Activated naive CD4-positive, alpha-beta T cell (primary cell): ENCODE measurements around the gene AMBRA1.

Source experiments
- DNase-seq, 4 experiments: peaks; one replicate each; lab custom pipeline; 2025; lab: John Stamatoyannopoulos, UW

AMBRA1 gene

GRCh38 chr11:46565232-46565840, 28.5 kb downstream of the AMBRA1 start:
- DNase-seq: no peak

DNA sequence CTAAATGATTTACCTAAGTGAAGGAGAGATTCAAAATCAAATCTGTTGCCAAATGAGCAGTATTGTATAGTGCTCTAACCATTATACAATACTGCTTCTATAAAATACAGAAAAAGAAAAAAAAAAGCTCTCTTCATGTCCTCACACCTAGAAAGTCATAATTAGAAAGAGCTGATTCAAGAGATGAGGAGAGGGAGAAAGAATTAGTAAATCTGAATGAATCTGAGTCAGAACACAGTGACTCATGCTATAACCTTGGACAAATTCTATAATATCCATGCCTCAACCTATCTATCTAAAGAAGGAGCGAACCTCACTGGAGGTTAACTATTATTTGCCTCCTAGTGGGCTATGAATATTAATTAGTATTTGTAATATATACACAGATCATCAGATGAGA, 29.4 kb downstream of the AMBRA1 start:
- DNase-seq: no peak

- DNase-seq: no peak
These were observed 31.3 kb downstream of the AMBRA1 start for GRCh38 chr11:46562527-46562926.

GRCh38 chr11:46560300-46560991, 33.4 kb downstream of the AMBRA1 start:
- DNase-seq: no peak

DNA sequence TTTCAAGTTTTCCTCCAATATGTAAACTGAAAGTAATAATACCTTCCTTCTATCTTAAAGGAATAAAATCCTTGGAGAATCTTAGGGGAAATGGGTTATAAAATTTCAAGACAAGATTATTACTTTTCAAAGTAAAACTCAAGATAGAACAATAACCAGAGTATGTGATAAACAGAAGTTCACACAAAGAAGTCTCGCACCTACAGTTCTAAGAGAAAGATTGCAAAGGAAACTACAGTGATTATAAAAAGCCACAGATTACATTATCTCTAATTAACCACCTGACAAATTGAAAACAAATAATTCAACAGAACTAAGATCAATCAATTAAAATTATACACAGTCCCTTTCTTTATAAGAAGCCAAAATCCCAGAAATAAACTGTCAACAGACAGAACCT, 34.0 kb downstream of the AMBRA1 start:
- no peak for DNase-seq

DNA sequence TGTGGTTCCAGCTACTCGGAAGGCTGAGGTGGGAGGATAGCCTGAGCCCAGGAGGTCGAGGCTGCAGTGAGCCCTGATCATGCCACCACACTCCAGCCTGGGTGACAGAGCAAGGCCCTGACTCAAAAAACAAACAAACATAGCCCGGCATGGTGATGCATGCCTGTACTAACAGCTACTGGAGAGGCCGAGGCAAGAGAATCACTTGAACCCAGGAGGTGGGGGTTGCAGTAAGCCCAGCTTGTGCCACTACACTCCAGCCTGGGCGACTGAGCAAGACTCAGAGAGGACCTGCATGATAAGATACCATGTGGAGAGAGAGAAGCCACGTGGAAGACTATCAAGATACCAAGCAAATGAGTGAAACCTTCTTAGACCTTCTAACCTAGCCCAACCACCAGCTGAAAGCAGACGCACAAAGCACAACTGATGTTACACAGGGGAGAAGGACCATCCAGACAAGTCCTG, 36.1 kb downstream of the AMBRA1 start:
- no peak for DNase-seq

GRCh38 chr11:46555267-46556054, 38.4 kb downstream of the AMBRA1 start:
- DNase-seq: no peak

GRCh38 chr11:46554213-46555147, 39.3 kb downstream of the AMBRA1 start:
- no peak for DNase-seq

DNA sequence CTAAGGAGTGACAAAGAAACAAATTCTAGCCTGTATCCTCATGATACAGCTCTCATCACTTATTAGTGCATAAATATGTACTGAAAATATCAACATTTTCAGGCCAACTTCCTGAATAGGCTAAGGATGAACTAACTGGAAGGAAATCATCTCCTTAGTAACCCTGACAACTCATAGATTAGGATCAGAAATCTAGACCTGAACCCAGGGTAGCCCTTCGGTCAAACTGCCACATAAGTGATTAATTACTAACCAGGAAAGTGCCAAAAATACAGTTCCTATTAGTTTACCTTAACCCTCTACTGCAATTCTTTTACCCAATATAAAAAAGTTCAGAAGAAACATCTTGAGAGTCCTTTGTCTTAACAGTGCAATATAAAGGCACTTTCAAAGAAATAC, 40.0 kb downstream of the AMBRA1 start:
- DNase-seq: no peak

- no peak for DNase-seq
These were observed 42.6 kb downstream of the AMBRA1 start for GRCh38 chr11:46551261-46551660.

- no peak for DNase-seq
These were observed 46.2 kb downstream of the AMBRA1 start for GRCh38 chr11:46547579-46547978.

GRCh38 chr11:46543564-46543963, 50.3 kb downstream of the AMBRA1 start:
- no peak for DNase-seq

GRCh38 chr11:46541593-46542371, 52.0 kb downstream of the AMBRA1 start:
- DNase-seq: no peak

DNA sequence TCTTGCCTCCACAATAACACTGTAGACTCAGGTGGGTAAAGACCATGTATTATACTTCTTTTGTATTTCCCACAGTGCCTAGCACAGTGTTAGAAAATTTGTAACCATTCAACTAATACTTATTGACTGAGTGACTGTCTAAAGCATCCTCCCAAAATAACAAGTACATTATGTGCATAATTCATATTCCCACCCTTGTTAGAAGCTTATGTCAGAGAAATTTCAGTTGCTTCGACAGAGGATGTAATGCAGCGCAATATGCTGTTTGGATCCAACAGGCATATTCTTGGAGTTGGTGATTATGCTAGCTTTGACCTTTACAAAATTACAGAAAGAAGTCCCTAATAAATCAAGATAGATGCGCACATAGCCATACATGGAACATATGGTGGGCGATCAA, 53.0 kb downstream of the AMBRA1 start:
- no peak for DNase-seq

- peak in 2 of 4 experiments; percentile 6 to 18 for DNase-seq
These were observed 56.1 kb downstream of the AMBRA1 start for GRCh38 chr11:46537537-46538295.

DNA sequence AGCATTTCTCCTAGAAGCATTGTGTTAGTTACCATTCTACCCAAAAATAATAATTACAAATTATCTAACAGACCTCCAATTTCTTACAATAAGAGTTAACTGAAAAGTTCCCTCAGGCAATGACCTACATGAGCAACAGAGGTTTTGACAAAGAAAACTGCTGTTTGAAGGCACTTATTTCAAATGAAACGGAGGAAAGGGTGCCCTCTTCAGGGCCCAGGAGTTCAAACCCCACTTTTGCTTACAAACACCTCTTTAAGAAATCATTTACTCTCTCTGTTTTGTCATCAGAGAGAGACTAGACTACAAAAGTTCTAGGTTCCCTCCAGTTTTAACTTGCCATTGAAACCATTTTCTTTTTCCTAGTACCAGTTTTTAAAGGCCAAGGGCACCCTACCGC, 56.7 kb downstream of the AMBRA1 start:
- DNase-seq: no peak

DNA sequence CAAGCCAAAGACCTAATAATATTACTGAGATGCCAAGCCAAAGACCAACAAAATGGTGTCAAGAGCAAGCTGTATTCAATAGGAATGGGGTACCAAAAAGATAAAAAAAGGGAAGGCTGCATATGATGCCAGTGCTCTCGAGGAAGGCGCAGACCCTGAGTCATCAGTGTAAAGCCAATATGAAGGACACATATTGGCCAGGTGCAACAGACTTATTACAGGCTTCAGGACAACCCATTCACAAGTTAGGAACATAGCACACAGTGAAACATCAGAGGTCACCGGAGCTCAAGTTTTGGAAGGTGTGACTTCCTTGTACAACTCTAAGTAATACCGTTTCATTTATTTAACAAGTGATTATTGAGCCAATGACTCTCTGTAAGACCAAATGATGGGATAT, 58.1 kb downstream of the AMBRA1 start:
- no peak for DNase-seq

- no peak for DNase-seq
These were observed 59.1 kb downstream of the AMBRA1 start for GRCh38 chr11:46534711-46535110.

GRCh38 chr11:46533396-46534100, 60.3 kb downstream of the AMBRA1 start:
- no peak for DNase-seq
